H1 (cell line): Measurements from ENCODE around the gene SHC3.

Experiments used
- ASH2L ChIP-seq: fragments of 200-600, 300-600 bp; sonication (generic); IDR thresholded peaks from one replicate; pipeline ENCODE4 v1.7.1; 2017; ENCODE audit warnings: low read length
- CEBPB ChIP-seq: IDR thresholded peaks from 2 replicates; pipeline ENCODE4 v1.6.1; 2012; ENCODE audit warnings: low read depth, low read length
- EZH2 ChIP-seq: fragments of 200-600 bp; sonication (generic); IDR thresholded peaks from 2 replicates; pipeline ENCODE4 v1.7.1; 2012; ENCODE audit warnings: low read depth, mild to moderate bottlenecking, moderate library complexity, low read length, inconsistent platforms; ENCODE audit not compliant: severe bottlenecking
- NRF1 ChIP-seq: IDR thresholded peaks from 2 replicates; pipeline ENCODE4 v1.6.1; 2011; ENCODE audit warnings: mild to moderate bottlenecking, low read depth, low read length, improper control_type of control experiment
- POLR2A ChIP-seq, 2 experiments: IDR thresholded peaks; 1 replicate in 1 of 2; 2 replicates in 1 of 2; pipeline ENCODE4 v1.6.1; 2011; ENCODE audit warnings: low read depth in 2 of 2, low read length in 2 of 2, mild to moderate bottlenecking in 2 of 2; ENCODE audit errors: control extremely low read depth in 1 of 2
- RFX5 ChIP-seq: IDR thresholded peaks from 2 replicates; pipeline ENCODE4 v1.6.1; 2011; ENCODE audit warnings: low read depth, low read length, improper control_type of control experiment, borderline replicate concordance
- TF ChIP-seq, protein P1 (sequence below), 3 experiments: IDR thresholded peaks; 1 replicate in 2 of 3; 2 replicates in 1 of 3; pipeline versions ENCODE4 v1.5.1 to v1.6.1; 2011; ENCODE audit warnings: low read length in 3 of 3, mild to moderate bottlenecking in 3 of 3, inconsistent platforms in 2 of 3, low read depth in 1 of 3, moderate library complexity in 1 of 3; ENCODE audit not compliant: insufficient read depth in 1 of 3; ENCODE audit errors: control extremely low read depth in 1 of 3

DNA sequence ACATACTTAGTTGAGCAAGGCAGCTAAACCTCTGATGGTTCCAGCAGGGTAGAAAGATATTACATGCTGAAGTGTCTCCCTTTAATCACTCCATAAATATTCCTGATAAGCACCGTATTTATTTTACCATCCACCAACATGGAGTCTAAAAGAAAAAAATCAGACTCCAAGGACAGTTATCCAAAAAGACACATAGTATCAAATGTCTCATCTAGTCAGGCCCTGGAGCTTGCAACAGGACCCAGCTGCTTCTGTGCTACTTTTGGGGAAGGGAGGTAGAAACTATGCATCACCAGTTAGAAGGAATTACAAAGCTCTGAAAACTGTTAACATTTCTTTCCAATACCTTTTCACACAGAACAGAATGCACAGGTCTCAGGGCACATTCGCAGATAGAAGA lies 99.2 kb downstream of the SHC3 start:
- TF ChIP-seq POLR2A (IDR thresholded peaks at IDR 0.05; ENCODE audit: control extremely low read depth in 1 of 2, low read depth in 2 of 2, low read length in 2 of 2): no peak
- TF ChIP-seq, protein P1, sequence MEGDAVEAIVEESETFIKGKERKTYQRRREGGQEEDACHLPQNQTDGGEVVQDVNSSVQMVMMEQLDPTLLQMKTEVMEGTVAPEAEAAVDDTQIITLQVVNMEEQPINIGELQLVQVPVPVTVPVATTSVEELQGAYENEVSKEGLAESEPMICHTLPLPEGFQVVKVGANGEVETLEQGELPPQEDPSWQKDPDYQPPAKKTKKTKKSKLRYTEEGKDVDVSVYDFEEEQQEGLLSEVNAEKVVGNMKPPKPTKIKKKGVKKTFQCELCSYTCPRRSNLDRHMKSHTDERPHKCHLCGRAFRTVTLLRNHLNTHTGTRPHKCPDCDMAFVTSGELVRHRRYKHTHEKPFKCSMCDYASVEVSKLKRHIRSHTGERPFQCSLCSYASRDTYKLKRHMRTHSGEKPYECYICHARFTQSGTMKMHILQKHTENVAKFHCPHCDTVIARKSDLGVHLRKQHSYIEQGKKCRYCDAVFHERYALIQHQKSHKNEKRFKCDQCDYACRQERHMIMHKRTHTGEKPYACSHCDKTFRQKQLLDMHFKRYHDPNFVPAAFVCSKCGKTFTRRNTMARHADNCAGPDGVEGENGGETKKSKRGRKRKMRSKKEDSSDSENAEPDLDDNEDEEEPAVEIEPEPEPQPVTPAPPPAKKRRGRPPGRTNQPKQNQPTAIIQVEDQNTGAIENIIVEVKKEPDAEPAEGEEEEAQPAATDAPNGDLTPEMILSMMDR (IDR thresholded peaks at IDR 0.05; ENCODE audit: control extremely low read depth in 1 of 3, insufficient read depth in 1 of 3, low read depth in 1 of 3, low read length in 3 of 3): no peak
- no peak for TF ChIP-seq CEBPB
- TF ChIP-seq ASH2L: no peak
- TF ChIP-seq EZH2: no peak
- no peak for TF ChIP-seq RFX5
- no peak for TF ChIP-seq NRF1
